Caco-2 (cell line): Measurements from ENCODE around the gene CREB1. TPM values are rescaled to one million over a fixed set of nuclear protein-coding genes. Genes with fewer than 3 reads are reported as not detected.

Experiments
- BruUV-seq: library from RNA; stranded (reverse); fragments of 400-500 nt; replicated peaks from 2 replicates; lab custom pipeline; 2021; lab: Mats Ljungman, UMichigan
- CTCF ChIA-PET: fragments of 300-600 bp; sonication (Branson Sonifier 250); formaldehyde crosslinking; loops from one replicate; lab custom pipeline; 2022; ENCODE audit warnings: antibody characterized with exemption; lab: Charles Lee
- POLR2A ChIA-PET: fragments of 300-600 bp; sonication (Branson Sonifier 250); formaldehyde crosslinking; loops from one replicate; lab custom pipeline; 2022; ENCODE audit warnings: antibody characterized with exemption; lab: Charles Lee
- DNase-seq, 2 experiments: peaks; one replicate each; pipeline versions ENCODE4 v3.0.0 to v3.0.0-alpha.2; 2020 to 2022
- H3K27me3 ChIP-seq: replicated peaks from 2 replicates; pipeline ENCODE4 v1.6.0; 2011; ENCODE audit warnings: low read length; ENCODE audit not compliant: control insufficient read depth, insufficient read depth
- H3K36me3 ChIP-seq: 2 replicates; pipeline ENCODE4 v1.5.1; 2011; ENCODE audit warnings: low read length; ENCODE audit not compliant: control insufficient read depth, insufficient read depth
- H3K4me1 ChIP-seq: fragments of 250-450 bp; sonication (Bioruptor Pico); 2 replicates; pipeline ENCODE4 v1.5.1; 2020; ENCODE audit warnings: mild to moderate bottlenecking
- H3K4me3 ChIP-seq: 2 replicates; pipeline ENCODE4 v1.5.1; 2011; ENCODE audit warnings: low read depth, mild to moderate bottlenecking, control low read depth, low read length
- H3K9me3 ChIP-seq: fragments of 250-450 bp; sonication (Bioruptor Pico); 2 replicates; pipeline ENCODE4 v1.5.1; 2020; ENCODE audit warnings: mild to moderate bottlenecking, moderate library complexity
- H3K27ac Mint-ChIP-seq: one replicate; pipeline ENCODE4 v1.8.0; 2022; ENCODE audit warnings: mixed read lengths; ENCODE audit not compliant: unreplicated experiment
- H3K27me3 Mint-ChIP-seq: one replicate; pipeline ENCODE4 v1.8.0; 2022; ENCODE audit warnings: mixed read lengths; ENCODE audit not compliant: insufficient read depth, unreplicated experiment
- H3K36me3 Mint-ChIP-seq: one replicate; pipeline ENCODE4 v1.8.0; 2022; ENCODE audit warnings: mild to moderate bottlenecking, mixed read lengths; ENCODE audit not compliant: insufficient read depth, unreplicated experiment
- H3K4me1 Mint-ChIP-seq: one replicate; pipeline ENCODE4 v1.8.0; 2022; ENCODE audit warnings: low read depth, mixed read lengths; ENCODE audit not compliant: unreplicated experiment
- H3K4me3 Mint-ChIP-seq: one replicate; pipeline ENCODE4 v1.8.0; 2022; ENCODE audit warnings: mild to moderate bottlenecking, moderate library complexity, mixed read lengths; ENCODE audit not compliant: unreplicated experiment
- H3K9me3 Mint-ChIP-seq: one replicate; pipeline ENCODE4 v1.8.0; 2022; ENCODE audit warnings: mixed read lengths; ENCODE audit not compliant: unreplicated experiment
- CTCF ChIP-seq, 2 experiments: fragments of 200-600 bp in 1 of 2; IDR thresholded peaks; 1 replicate in 1 of 2; 2 replicates in 1 of 2; pipeline versions ENCODE4 v1.5.1 to v1.8.0; 2011 to 2022; ENCODE audit warnings: antibody characterized with exemption in 1 of 2, control low read depth in 1 of 2, inconsistent platforms in 1 of 2, low read depth in 1 of 2, low read length in 1 of 2, mild to moderate bottlenecking in 1 of 2, moderate library complexity in 1 of 2; ENCODE audit not compliant: insufficient read depth in 1 of 2, severe bottlenecking in 1 of 2, unreplicated experiment in 1 of 2
- intact Hi-C: fragments of 100-400 bp; cut with micrococcal nuclease; formaldehyde crosslinking; loops from one replicate; pipeline ENCODE4 v1.10.0; 2022; ENCODE audit not compliant: unreplicated experiment
- total RNA-seq: library from RNA; stranded (reverse); gene quantifications from 2 replicates; pipeline ENCODE4 v1.2.3, GENCODE V29; 2022

Gene CREB1
- total RNA-seq, 1 experiment from 2014 or later = 59.0 TPM

GRCh38 chr2:207587305-207587704 lies 57.5 kb downstream of the CREB1 start:
- intact Hi-C loops = no loop called here
- Histone ChIP-seq H3K36me3 (peaks cover 4% of the 10 kb centered on the region; the same call in 1 of the 2 replicates), H3K4me3 (no peak overlapping the region), H3K27me3 (no peaks in the 10 kb centered on the region), H3K4me1 (no peaks in the 10 kb centered on the region), H3K9me3 (peaks cover 11% of the 10 kb centered on the region)
- POLR2A ChIA-PET = no interaction called here
- H3K27me3 Mint-ChIP-seq = no peaks in the 10 kb centered on the region
- BruUV-seq = no TSS peak
- no peaks in the 10 kb centered on the region for H3K4me1 Mint-ChIP-seq
- H3K36me3 Mint-ChIP-seq = peaks cover 68% of the 10 kb centered on the region
- TF ChIP-seq CTCF (IDR thresholded peaks at IDR 0.05; ENCODE audit: insufficient read depth in 1 of 2, low read depth in 1 of 2, low read length in 1 of 2, severe bottlenecking in 1 of 2, unreplicated experiment in 1 of 2) = no peak
- peaks cover 5% of the 10 kb centered on the region for H3K9me3 Mint-ChIP-seq
- CTCF ChIA-PET = no interaction called here
- no peak overlapping the region for H3K4me3 Mint-ChIP-seq
- no peak for DNase-seq
- no peak overlapping the region for H3K27ac Mint-ChIP-seq

- H3K4me3 Mint-ChIP-seq = no peak overlapping the region
- Histone ChIP-seq H3K27me3 (no peaks in the 10 kb centered on the region), H3K4me3 (no peak overlapping the region), H3K4me1 (no peaks in the 10 kb centered on the region), H3K36me3 (peaks cover 4% of the 10 kb centered on the region; the same call in 1 of the 2 replicates), H3K9me3 (peaks cover 11% of the 10 kb centered on the region)
- H3K27ac Mint-ChIP-seq = no peak overlapping the region
- no peaks in the 10 kb centered on the region for H3K4me1 Mint-ChIP-seq
- POLR2A ChIA-PET = no interaction called here
- intact Hi-C loops = no loop called here
- H3K36me3 Mint-ChIP-seq = peaks cover 73% of the 10 kb centered on the region
- TF ChIP-seq CTCF (IDR thresholded peaks at IDR 0.05; ENCODE audit: insufficient read depth in 1 of 2, low read depth in 1 of 2, low read length in 1 of 2, severe bottlenecking in 1 of 2, unreplicated experiment in 1 of 2) = no peak
- CTCF ChIA-PET = interaction anchor here (0.6 kb wide), 1 partner anchor 132 kb away, joined by 3 read pairs; no protein-coding TSS in a partner anchor
- peaks cover 15% of the 10 kb centered on the region for H3K9me3 Mint-ChIP-seq
- BruUV-seq = no TSS peak
- H3K27me3 Mint-ChIP-seq = no peaks in the 10 kb centered on the region
- no peak for DNase-seq
Observed at GRCh38 chr2:207589143-207589542, 59.4 kb downstream of the CREB1 start.

- no peaks in the 10 kb centered on the region; the same call in 1 of the 2 replicates for H3K36me3 ChIP-seq
- intact Hi-C loops = no loop called here
- peaks cover 11% of the 10 kb centered on the region for H3K9me3 ChIP-seq
- no peaks in the 10 kb centered on the region for H3K27me3 ChIP-seq
- BruUV-seq = no TSS peak
- POLR2A ChIA-PET = no interaction called here
- Mint-ChIP-seq H3K9me3 (peaks cover 15% of the 10 kb centered on the region), H3K27ac (no peak overlapping the region), H3K27me3 (no peaks in the 10 kb centered on the region), H3K36me3 (peaks cover 55% of the 10 kb centered on the region), H3K4me1 (no peaks in the 10 kb centered on the region), H3K4me3 (no peak overlapping the region)
- TF ChIP-seq CTCF (IDR thresholded peaks at IDR 0.05; ENCODE audit: insufficient read depth in 1 of 2, low read depth in 1 of 2, low read length in 1 of 2, severe bottlenecking in 1 of 2, unreplicated experiment in 1 of 2) = no peak
- CTCF ChIA-PET = no interaction called here
- no peak for DNase-seq
- H3K4me1 ChIP-seq = no peaks in the 10 kb centered on the region
- H3K4me3 ChIP-seq = no peak overlapping the region
Observed at GRCh38 chr2:207593277-207593676, 63.5 kb downstream of the CREB1 start.
